GM18526 (cell line): Measurements from ENCODE around the gene SWSAP1.

Experiments used
- POLR2A ChIP-seq: IDR thresholded peaks from 3 replicates; pipeline ENCODE4 v1.6.1; 2011; ENCODE audit not compliant: insufficient read length; ENCODE audit errors: extremely low read depth

SWSAP1 gene

GRCh38 chr19:11365557-11366117, 8.8 kb upstream of the SWSAP1 start:
- no peak for TF ChIP-seq POLR2A

DNA sequence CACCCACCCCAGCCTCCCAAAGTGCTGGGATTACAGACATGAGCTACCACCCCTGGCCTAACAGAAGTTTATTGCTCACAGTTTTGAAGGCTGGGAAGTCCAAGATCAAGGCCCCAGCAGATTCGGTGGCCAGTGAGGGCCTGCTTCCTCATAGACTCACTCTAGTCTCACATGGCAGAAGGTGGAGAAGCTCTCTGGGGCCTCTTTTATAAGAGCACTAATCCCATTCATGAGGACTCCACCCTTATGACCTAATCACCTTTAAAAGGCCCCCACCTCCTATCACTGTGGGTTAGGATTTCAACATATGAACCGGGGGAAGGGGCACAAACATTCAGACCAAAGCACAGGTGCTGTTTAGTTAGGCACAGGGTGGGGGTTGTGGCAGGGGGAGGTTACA, 6.9 kb upstream of the SWSAP1 start:
- no peak for TF ChIP-seq POLR2A

DNA sequence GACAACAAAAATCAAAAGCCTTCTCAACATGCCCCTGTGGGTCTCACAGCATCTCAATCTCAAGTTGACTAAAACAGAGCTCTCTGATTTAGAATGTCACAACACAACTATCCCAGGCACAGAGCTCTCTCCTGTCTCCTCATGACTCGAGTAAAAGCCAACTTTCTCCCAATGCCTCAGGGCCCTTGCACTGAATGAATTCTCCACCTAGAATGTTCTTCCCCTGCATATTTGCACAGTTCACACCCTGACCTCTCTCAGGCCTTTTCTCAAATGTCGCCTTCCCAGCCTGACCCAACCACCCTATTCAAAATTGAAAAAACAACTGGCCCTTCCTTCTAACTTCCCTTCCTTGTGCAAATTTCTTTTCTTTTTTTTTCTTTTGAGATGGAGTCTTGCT, 3.7 kb upstream of the SWSAP1 start:
- no peak for TF ChIP-seq POLR2A

GRCh38 chr19:11373166-11373884, 1.1 kb upstream of the SWSAP1 start:
- no peak for TF ChIP-seq POLR2A

DNA sequence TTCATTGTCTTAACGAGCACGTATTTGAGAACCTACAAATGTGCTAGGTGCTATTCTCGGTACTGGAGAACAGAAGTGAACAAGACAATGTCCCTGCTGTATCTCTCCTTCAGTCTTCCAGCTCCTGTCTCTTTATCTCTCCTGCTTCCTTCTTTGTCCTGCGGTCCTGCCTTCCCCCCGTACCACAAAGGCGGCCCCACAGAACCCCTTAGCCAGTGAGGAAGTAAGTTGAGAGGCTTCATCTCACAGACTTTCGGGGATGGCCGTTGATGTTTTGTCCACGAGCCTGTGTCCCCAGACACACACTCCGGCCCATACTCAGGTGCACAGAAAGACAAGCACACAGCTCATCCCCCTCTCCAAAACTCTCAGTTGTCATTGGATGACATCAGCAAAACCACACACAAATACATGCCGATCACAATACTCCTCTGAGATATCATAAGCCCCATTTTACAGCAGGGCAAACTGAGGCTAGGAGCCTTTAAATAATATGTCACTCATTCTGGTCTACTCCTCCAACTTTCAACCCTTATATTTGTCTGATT, 507 bp upstream of the SWSAP1 start:
- no peak for TF ChIP-seq POLR2A

DNA sequence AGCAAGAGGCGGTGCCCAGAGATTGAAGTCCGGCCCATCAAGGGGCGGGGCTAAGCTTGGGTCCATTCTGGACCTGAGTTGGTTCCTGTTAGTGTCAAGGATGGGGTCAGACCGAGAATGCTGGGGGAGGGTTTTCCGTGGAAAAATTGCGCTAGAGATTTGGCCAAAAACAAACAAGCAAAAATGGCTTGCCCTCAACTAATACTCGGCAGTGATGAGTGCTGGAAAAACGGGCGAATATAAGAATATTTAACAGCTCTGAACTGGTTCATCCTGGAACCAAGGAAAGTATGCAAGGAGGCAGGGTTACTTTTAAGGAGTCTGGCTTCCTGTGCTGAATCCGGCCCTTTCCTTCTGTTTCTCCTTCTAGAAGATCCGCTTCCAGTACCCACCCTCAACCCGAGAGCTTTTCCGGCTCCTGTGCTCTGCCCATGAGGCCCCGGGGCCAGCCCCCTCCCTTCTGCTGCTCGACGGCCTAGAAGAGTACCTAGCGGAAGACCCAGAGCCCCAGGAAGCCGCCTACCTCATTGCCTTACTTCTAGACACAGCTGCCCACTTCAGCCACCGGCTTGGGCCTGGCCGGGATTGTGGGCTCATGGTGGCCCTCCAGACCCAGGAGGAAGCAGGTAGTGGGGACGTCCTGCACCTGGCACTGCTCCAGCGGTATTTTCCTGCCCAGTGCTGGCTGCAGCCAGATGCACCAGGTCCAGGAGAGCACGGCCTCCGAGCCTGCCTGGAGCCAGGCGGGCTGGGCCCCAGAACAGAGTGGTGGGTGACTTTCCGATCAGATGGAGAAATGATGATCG, 880 bp downstream of the SWSAP1 start:
- peak; percentile 48 for TF ChIP-seq POLR2A

GRCh38 chr19:11377237-11377636, 2.8 kb downstream of the SWSAP1 start:
- TF ChIP-seq POLR2A, result no peak

DNA sequence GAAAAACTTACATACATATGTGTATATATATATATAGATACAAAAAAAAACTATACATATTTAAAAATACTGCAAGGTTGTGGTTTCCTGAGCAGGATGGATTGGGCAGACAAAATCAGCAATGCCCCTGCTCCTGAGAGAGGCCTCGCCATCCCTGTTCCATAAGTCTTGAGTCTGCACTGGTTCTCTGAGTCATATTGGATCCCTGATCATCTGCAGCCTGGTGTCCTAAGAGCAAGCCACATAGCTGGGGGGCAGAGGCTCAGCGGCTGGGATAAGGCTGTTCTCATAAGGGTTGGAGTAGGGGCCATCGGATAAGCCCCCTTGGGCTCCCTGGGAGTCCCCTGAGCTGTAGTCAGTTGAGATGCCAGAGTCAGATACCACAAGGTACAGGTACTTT, 3.3 kb downstream of the SWSAP1 start:
- TF ChIP-seq POLR2A, result no peak

GRCh38 chr19:11378319-11379189, 4.1 kb downstream of the SWSAP1 start:
- TF ChIP-seq POLR2A, result no peak

DNA sequence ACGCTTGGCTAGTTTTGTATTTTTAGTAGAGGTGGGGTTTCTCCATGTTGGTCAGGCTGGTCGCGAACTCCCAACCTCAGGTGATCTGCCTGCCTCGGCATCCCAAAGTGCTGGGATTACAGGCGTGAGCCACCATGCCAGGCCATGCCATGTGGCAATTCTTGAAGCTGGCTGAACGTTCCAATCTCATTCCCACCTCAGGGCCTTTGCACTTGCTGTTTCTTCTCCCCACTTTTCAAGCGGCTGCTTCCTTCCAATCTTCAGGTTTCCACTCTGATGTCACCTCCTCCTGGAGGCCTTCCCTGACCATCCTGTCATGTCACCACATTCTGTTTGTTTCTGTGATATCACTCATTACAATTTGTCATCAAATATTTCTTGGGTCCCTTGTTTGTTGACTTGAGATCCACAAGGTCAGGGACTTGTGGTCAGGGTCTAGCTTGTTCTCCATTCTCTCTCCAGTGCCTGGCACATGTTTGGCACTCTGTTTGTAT, 5.4 kb downstream of the SWSAP1 start:
- TF ChIP-seq POLR2A, result no peak

- peak; percentile 92 for TF ChIP-seq POLR2A
These were observed 6.4 kb downstream of the SWSAP1 start for GRCh38 chr19:11380653-11381537.

DNA sequence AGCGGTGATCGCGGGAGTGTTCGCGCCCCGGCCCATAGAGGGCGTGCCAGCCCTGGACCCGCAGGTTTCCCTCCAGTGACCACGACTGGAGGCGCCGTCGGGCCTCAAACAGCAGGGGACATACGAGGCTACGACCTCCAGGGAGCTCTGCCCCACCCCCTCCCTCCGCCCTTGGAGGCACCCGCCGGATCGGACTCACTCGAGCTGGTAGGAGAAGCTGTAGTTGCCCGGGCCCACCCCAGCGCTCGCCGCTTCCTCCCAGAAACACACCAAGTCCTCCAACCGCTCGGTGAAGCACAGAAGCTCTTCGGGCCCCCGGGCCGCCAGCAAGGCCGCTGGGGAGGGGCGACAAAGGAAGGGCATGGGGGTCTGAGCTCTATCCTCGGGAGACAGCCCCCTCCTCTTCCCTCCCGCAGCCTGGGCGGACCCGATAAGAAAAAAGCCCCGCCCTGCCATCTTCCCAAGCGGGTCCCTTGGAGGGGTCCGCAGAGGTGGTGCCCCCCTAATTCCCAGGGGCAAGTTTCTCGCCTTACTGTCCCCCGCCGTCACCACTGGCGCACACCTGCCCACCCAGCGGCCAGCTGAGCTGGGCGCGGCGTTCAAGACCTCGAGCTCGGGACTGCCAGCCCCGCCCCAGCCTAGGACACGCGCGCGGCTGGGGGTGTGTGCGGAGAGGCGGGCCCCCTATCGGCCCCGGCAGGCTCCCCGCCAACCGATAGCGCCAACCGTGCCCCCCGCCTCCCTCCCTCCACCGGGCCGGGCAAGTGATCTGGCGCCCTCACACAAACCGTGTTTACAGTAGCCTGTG, 8.6 kb downstream of the SWSAP1 start:
- TF ChIP-seq POLR2A, result no peak

DNA sequence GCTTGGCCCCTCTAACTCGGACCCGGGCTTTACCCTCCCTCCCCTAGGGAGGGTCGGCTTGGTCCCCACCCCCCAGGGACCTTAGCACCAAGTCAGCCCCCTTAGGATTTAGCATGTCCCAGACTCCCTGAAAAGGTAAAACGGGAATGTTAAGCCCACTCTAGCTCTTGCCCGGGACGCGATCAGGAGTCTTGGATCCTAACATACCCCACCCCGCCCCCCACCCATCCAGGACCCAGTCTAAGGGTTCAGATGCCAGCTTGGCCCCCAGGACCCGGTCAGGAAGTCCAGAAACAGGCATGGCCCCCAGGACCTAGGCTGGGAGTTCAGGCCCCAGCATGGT, 9.2 kb downstream of the SWSAP1 start:
- no peak for TF ChIP-seq POLR2A
